ENCODE results near the gene CEBPE.

DNA sequence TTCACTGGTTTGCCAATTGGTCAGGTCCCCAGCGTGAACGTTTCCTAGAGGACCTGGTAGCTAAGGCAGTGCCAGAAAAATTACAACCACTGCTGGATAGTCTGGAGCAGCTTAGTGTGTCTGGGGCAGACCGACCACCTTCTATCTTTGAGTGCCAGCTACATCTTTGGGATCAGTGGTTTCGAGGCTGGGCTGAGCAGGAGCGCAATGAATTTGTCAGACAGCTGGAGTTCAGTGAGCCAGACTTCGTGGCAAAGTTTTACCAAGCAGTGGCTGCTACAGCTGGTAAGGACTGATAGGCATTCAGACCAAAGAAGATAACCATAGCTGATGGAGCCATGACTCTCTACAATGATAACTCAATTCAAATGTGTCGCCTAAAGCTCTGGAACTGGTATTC, 21.3 kb downstream of the CEBPE start:
- TF ChIP-seq, protein P1, sequence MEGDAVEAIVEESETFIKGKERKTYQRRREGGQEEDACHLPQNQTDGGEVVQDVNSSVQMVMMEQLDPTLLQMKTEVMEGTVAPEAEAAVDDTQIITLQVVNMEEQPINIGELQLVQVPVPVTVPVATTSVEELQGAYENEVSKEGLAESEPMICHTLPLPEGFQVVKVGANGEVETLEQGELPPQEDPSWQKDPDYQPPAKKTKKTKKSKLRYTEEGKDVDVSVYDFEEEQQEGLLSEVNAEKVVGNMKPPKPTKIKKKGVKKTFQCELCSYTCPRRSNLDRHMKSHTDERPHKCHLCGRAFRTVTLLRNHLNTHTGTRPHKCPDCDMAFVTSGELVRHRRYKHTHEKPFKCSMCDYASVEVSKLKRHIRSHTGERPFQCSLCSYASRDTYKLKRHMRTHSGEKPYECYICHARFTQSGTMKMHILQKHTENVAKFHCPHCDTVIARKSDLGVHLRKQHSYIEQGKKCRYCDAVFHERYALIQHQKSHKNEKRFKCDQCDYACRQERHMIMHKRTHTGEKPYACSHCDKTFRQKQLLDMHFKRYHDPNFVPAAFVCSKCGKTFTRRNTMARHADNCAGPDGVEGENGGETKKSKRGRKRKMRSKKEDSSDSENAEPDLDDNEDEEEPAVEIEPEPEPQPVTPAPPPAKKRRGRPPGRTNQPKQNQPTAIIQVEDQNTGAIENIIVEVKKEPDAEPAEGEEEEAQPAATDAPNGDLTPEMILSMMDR (IDR thresholded peaks at IDR 0.05) = no peak
- TF ChIP-seq POLR2A (IDR thresholded peaks at IDR 0.05) = no peak

Measured in right lobe of liver (tissue), 4 donors.